ENCODE measurements around the gene DPEP3.

- TF ChIP-seq CTCF (IDR thresholded peaks at IDR 0.05; ENCODE audit: poor library complexity) (no peak), EZH2phosphoT487 (IDR thresholded peaks at IDR 0.05; ENCODE audit: low read depth, severe bottlenecking, unreplicated experiment) (no peak), EZH2 (IDR thresholded peaks at IDR 0.05; ENCODE audit: borderline replicate concordance) (no peak)
These were observed 6.7 kb upstream of the DPEP3 start for GRCh38 chr16:67986949-67987348.
